T-helper 22 cell (primary cell): Measurements from ENCODE around the gene DYNC1H1.
"Not testable (repeated sequence)": the region's sequence is repeated elsewhere in the genome, so short reads cannot be mapped to it uniquely, and the experiment has no call there.

Experiments
- DNase-seq: peaks from one replicate; pipeline ENCODE4 v3.0.0-alpha.2; 2020; ENCODE audit warnings: low read depth

Gene DYNC1H1

DNA sequence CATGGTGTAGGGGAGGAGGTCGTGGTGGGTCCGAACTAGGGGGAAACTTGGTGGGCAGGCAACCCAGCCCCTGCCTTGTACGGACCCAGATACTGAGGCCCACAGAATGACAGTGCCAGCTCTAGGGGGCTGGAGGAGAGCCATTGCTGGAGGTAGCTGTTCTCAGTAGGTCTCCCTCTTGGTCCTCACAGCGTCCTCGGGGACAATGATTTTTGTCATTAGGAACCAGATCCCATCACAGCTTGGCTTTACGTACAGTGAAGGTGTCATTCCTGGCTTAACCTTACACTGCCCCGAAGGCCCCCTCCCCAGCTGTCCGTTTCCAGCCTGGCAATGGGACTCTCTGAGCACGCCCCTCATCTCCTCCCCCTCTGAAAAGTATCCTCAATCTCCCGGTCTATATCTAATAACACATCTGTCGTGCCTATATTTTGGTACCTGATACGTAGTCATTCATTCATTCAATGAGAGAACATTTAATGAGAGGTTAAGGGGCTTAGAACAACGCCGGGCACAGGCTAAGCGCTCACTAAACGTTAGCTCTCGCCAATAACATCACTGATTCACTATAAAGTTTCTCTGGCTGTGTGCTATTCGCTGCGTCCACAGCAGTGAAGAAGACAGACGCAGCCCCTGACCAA, 597 bp upstream of the DYNC1H1 start:
- no peak for DNase-seq

DNA sequence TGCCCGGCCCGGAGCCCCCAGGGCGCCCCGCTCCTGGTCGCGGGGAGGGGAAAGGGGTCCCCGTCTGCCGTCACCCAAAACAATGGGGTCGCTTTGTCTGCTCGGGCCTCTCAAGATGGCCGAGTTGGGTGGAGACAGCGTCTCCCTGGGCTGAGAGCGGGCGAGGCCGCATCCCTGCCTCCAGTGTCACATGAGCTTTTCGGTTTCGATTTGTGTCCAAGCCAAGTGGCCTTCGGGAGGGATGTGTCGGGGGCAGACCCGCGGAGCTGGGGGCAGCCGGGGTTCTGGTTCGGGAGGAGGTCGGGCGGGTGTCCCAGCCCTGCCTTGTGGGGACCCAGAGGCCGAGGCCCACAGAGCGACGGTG, 790 bp downstream of the DYNC1H1 start:
- peak; percentile 38 for DNase-seq

DNA sequence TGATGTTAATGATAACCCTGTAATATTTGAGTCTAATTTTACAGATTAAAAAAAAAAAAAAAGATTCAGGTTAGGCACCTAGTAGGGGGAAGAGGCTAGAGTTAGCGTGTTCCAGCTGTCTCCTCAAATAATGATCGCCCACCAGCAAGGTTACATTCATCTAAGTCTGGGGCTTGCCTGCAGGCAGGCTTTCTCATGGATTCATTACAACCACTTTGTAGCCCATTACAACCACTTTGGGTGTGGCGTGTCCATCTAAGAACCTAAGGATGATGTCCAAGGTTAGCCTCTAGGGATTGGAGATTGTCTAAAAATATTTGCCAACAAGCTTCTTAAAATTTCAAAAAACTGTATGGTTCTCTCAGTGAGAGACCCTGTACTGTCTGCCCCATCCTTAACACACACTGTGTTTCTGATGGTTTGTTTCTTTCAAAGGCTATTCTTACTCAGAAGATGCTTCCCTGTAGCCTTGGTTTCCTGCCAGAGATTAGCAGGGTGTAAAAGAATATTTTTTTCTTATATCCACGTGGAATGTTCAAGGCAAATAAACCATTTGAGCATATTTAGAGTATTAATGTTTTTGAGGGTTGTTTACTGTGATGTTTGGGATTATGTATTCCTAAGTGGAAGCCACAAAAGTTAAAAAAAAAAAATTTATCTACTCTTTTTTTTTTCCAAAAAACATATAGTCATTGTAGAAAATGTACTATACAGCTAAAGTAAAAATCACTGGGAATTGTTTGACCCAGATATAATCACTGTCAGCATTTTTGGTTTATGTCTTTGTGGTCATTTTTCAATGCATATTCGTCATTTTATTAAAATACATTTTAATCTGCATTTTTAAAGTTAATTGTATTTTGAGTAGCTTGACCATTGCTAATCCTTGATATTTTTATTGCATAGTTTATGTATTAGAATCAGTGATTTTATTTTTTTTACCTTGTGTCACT, 1.7 kb downstream of the DYNC1H1 start:
- no peak for DNase-seq

DNA sequence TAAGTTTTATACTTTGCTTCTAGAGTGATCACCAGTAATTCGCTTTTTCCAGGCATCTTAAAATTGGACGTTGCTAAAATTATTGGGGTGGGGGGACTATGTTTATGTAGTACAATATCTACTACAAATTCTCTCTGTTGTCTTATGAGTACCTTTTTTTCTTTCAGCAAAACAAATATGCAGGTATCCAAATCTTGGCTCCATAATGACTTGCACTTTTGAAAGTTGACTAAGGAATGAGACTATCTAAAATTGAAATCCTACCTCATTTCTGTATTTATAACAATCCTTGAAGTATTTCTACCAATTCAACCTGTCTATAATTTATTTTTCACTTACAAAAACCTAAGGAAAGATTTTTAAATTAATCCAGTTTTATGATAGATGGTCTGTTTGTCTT, 2.4 kb downstream of the DYNC1H1 start:
- DNase-seq = no peak

DNA sequence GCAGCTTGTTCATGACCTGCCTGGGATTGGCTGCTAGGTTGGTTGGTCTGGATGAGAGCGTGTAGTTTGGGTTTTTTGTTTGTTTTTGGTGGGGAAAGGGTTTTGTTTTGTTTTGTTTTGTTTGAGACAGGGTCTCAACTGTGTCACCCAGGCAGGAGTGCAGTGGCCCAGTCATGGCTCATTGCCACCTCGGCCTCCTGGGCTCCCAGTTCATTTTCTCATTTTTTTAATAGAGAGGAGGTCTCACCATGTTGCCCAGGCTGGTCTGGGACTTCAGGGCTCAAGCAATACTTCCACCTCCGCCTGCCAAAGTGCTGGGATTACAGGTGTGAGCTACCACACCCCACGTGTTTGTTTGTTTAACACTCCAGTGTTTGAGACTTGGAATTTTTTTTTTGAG, 3.8 kb downstream of the DYNC1H1 start:
- DNase-seq = no peak

DNA sequence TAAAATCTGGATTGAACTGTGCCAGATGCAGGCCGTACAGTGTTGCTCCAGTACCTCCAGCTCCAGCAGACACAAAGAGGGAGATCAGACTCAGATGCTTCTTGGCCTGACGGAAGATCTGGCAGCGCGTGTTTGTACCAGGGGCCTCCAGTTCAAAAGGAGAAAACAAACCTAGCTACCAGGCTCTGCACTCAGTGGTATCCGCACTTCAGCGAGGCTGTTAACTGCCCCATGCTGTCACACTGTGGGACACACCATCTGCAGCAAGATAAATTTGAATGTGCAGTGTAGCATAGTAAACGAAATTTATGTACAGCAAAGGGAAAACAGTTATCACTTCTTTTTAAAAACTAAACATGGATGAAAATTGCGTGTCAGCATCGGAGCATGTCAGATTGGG, 5.1 kb downstream of the DYNC1H1 start:
- no peak for DNase-seq

DNA sequence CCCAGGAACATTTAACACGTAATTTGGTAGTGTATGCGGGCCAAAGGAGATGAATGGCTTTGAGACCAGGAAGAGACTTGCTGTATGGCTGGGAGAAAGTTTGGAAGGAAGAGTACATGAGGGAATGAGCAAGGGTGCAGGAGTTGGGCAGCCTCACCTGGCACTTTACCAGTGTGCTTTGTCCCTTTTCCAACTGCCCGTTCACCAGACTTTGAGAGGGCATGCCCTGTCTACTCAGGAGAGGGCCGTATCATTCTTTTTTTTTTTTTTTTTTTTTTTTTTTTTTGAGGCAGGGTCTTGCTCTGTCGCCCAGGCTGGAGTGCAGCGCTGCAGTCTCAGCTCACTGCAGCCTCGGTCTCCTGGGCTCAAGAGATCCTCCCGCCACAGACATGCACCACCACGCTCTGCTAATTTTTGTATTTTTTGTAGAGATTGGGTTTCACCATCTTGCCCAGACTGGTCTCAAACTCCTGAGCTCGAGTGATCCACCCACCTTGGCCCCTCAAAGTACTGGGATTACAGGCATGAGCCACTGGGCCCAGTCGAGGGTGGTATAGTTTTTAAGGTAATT, 6.5 kb downstream of the DYNC1H1 start:
- no peak for DNase-seq

DNA sequence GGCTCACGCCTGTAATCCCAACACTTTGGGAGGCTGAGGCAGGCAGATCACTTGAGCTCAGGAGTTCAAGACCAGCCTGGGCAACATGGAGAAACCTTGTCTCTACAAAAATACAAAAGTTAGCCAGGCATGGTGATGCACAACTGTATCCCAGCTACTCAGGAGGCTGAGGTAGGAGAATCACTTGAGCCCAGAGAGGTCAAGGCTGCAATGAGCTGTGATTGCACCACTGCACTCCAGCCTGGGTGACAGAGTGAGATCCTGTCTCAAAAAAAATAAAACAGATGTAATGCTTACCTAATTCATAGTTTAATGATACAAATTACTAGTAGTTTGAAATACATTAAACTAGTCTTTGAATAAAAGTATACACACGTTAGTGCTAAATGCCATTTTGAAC, 7.1 kb downstream of the DYNC1H1 start:
- DNase-seq = not testable (repeated sequence)

DNA sequence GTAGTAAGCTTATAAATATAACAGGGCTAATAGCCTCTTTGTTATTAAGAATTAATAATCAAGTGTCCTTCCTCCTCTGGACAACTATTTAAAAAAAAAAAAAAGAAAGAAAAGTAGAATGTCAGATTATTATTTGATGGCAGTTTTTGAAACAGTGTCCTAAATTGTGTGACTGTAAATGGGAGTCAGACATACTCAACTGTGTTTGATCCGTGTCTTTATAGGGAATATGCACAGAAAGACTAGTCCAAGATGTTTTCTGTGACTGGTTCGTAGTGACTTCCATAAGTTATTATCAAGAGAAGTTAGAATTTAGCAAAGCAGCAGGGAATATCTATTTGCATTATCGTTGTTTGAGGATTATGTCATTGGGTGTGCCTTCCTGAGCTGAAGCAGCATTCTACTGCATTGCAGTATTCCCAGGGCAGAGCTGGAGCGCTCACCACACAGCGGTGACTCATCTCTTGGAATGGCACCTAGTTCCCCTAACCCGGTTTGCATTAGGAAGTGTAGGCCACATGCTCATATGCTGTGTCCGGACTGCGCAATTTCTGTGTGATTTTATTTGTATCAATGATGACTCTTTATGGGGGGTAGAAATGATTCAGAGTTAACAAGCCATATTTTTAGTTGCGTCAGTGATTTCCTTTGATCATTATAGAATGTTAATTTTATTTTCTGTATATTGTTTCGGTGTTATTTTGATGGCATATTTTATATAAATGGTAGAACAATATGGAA, 7.9 kb downstream of the DYNC1H1 start:
- DNase-seq = no peak

DNA sequence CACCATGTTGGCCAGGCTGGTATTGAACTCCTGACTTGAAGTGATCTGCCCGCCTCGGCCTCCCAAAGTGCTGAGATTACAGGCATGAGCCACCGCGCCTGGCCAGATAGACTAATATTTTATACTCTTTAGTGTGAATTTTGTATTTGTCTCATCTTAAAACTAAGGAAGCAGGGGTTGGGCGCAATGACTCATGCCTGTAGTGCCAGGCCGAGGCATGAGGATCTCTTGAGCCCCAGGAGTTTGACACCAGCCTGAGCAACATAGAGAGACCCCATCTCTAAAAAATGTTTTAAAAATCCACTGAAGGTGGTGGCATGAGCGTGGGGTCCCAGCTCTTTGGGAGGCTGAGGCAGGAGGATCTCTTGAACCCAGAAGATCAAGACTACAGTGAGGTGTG, 9.0 kb downstream of the DYNC1H1 start:
- no peak for DNase-seq

DNA sequence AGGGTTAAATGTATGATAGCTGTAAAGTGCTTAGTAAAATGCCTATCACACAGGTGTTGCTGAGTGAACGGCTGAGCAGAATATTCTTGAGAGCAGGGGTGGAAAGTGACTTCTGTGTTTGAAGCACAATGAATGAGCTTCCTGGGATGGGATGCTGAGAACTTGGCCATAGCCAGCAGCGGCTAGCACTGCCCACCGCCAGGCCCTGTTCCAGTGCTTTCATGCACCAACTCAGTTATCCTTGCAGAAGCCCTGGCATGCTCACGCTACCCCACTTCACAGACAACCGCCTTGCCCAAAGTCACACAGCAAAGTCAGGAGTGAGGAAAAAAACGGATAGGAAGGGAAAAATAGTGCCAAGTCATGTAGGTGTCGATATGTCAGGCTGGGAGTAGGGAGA, 10.9 kb downstream of the DYNC1H1 start:
- no peak for DNase-seq

DNA sequence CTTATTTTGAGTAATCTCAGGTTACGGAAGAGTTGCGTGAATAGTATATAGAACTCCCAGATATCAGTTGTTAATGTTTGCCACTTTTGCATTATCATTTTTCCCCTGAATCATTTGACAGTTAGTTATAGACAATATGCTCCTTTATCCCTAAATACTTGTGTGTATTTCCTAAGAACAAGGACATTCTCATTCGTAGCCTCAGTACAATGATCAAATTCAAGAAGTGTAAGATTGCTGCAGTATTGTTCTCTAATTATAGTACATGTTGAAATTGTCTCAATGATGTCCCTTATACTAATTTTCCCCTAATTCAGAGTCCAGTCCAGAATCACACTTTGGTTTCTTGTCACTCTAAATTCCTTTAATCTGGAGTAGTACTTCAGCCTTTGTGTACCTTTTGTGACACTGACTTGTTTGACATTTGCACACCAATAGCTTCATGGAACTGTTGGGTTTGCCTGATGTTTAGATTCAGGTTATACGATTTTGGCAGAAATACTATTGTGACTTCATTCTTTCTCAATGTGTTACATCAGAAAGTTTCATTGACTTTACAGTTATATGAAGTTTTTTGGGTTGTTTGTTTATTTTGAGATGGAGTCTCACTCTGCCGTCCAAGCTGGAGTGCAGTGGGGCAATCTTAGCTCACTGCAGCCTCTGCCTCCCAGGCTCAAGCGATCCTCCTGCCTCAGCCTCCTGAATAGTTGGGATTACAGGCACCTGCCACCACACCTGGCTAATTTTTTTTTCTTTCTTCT, 13.1 kb downstream of the DYNC1H1 start:
- no peak for DNase-seq

DNA sequence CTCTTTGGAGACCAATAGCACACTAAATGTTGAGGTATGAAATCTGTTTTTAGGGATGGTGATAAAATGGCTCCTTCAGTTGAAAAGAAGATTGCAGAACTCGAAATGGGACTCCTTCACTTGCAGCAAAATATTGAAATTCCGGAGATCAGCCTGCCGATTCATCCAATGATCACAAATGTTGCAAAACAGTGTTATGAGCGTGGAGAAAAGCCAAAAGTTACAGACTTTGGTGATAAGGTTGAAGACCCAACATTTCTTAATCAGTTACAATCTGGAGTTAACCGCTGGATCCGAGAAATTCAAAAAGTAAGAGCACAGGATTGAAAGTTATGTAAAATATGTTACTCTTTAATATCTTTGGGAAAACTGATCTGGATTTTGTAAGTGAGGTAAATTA, 15.3 kb downstream of the DYNC1H1 start:
- DNase-seq = no peak

DNA sequence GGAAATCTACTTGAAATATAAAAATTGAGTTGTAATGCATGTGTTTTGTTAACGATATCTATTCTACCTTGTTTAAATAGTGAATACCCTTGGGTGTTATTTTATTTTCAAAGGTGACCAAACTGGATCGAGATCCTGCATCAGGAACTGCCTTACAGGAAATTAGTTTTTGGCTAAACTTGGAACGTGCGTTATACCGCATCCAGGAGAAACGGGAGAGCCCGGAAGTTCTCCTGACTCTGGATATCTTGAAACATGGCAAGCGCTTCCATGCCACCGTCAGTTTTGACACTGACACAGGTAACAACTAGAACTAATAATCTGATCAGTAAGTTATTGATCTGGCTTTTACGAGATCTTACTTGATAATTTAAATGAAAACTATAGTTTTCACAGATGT, 15.9 kb downstream of the DYNC1H1 start:
- DNase-seq = no peak

DNA sequence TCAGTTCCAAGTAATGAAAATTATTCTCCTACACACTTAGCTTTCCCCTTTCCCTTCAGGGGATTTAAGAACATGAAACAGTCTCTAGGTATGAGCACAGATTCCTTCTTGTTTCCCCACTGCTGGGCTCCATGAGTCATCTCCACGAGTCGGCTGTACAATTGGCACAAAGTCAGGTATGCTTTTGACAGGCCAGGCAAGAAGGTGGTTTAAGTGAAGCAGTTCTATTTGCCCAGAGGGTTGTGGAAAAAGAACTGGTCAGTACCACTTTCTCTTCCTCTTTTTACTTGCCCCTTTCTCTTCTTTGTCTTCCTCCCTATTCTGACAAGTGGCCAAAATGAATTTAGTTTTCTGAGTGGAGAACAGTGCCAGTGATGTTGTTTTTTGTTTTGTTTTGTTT, 16.3 kb downstream of the DYNC1H1 start:
- no peak for DNase-seq

DNA sequence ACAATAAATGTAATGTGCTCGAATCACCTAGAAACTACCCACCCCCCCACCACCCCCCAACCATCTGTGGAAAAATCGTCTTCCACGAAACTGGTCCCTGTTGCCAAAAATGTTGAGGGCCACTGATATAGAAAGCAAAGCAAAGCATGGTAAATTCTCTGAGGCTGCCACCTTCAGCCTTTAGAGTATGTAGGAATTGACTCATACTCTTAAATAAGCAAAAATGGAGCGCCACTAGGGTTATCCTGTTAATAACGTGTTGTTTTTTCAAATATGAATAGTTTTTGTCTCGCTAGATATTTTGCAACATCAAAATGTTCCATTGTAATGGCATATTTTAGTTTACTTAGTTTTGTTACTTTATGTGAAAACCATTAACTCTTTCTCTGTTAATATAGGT, 18.2 kb downstream of the DYNC1H1 start:
- no peak for DNase-seq

DNA sequence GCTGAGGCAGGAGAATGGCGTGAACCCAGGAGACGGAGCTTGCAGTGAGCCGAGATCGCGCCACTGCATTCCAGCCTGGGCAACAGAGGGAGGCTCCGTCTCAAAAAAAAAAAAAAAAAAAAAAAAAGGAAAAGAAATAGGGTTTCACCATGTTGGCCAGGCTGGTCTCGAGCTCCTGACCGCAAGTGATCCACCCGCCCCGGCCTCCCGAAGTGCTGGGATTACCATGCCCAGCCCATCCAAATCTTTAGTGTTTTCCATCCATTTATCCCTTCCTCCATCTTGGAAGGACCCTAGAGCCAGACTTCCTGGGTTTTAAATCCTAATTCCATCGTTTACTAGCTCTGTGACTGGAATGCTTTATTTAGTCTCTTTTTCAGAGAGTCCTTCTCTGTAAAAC, 20.5 kb downstream of the DYNC1H1 start:
- DNase-seq = not testable (repeated sequence)

DNA sequence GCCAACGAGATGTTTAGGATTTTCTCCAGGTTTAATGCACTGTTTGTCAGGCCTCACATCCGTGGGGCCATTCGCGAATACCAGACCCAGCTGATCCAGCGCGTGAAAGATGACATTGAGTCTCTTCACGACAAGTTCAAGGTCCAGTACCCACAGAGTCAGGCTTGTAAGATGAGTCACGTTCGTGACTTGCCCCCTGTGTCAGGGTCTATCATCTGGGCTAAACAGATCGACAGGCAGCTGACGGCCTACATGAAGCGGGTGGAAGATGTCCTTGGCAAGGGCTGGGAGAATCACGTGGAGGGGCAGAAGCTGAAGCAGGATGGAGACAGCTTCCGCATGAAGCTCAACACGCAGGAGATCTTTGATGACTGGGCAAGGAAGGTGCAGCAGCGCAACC, 21.6 kb downstream of the DYNC1H1 start:
- DNase-seq = no peak

DNA sequence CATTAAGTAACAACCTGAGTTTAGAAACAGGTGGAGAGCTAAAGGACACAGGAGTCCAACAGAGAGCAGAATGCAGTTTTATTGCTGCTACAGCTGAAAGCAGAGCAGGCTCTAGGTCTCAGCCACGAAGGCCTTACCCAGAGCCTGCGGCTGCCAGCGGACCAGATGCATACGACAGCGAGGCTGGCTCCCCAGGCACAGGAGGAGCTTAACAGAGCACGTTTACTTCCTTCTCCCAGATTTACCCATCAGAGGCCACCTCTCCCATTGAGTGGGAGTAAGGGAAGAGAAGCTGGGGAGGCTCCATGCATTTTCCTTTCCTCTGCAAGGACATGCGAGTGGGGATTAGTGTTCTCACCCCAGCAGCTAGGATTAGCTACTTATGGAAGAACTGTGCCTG, 22.6 kb downstream of the DYNC1H1 start:
- DNase-seq = no peak

DNA sequence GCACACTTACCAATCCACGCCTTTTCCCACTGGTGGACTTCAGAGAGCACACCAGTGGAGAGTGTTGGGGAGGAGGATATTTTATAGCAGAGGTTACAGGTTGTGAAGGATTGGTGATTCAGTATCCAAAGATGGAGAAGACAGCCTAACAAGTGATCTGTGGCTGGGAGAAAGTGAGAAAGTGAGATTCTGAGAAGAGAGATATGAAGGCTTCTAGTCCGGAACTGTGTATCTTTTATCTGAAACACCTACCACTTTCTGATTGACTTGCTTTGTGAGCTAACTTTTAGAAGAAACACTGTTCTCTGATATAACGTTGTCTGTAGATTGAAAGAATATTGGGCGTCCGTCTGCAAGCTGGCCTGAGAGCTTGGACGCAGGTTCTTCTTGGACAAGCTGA, 24.0 kb downstream of the DYNC1H1 start:
- no peak for DNase-seq

DNA sequence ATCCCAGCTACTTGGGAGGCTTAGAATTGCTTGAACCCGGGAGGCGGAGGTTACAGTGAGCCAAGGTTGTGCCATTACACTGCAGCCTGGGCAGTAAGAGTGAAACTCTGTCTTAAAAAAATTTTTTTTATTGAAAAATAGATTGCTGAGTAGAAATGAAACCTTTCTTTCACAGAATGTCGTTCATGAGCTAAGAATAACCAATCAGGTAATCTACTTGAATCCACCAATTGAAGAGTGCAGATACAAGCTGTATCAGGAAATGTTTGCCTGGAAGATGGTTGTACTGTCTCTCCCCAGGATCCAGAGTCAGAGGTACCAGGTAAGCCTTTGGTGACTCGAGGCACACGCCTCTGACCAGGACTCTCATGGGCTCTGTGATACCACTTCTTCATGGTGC, 27.0 kb downstream of the DYNC1H1 start:
- no peak for DNase-seq

DNA sequence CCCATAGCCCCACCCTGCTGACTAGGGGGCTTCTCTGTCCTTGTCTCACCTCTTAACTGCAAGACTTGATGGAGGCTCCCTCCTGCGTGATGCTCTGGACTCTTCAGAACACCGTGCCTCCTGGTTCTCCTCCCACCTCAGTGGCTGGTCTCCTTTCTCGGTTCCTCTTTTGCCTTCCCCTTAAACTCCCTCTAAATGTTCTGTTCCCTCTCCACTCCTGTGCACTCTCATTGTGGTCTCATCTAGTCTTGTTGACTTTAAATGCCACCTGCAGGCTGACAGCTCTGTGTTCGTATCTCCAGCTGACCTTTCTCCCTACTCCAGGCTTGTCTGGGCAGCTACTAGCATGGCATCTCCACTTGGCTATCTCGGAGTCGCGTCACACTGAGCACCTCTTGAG, 28.3 kb downstream of the DYNC1H1 start:
- no peak for DNase-seq
